Breast epithelium (tissue), 4 donors: ENCODE measurements around the gene ABHD2. TPM values are rescaled to one million over a fixed set of nuclear protein-coding genes. Genes with fewer than 3 reads are reported as not detected.

Experiments
- DNase-seq, 2 donors: peaks; one replicate each; pipeline ENCODE4 v3.0.0-alpha.2; 2019; ENCODE audit warnings: low spot score in 2 of 2
- H3K27ac ChIP-seq, 2 donors: fragments of 200-600 bp; sonication (generic) in 1 of 2; one replicate each; pipeline ENCODE4 v1.5.1; 2016 to 2019; ENCODE audit warnings: mild to moderate bottlenecking in 1 of 2
- H3K27me3 ChIP-seq, 2 donors: fragments of 200-600 bp; sonication (generic) in 1 of 2; one replicate each; pipeline versions ENCODE4 v1.5.1 to v1.6.0; 2017 to 2019; ENCODE audit warnings: control low read depth in 1 of 2, mild to moderate bottlenecking in 1 of 2
- H3K36me3 ChIP-seq: fragments of 200-600 bp; one replicate; pipeline ENCODE4 v1.5.1; 2019
- H3K4me1 ChIP-seq, 2 donors: fragments of 200-600 bp; sonication (generic); one replicate each; pipeline ENCODE4 v1.5.1; 2016 to 2019; ENCODE audit warnings: control low read depth in 1 of 2
- H3K4me3 ChIP-seq, 3 donors: fragments of 200-600 bp; sonication (generic); 1 replicate in 2 of 3; 2 replicates in 1 of 3; pipeline ENCODE4 v1.5.1; 2016 to 2019; ENCODE audit warnings: mild to moderate bottlenecking in 3 of 3, moderate library complexity in 2 of 3
- H3K9me3 ChIP-seq, 2 donors: fragments of 200-600 bp; sonication (generic) in 1 of 2; one replicate each; pipeline ENCODE4 v1.5.1; 2016 to 2019; ENCODE audit warnings: control low read depth in 1 of 2
- CTCF ChIP-seq, 3 donors: fragments of 450-650 bp; IDR thresholded peaks; one replicate each; pipeline ENCODE4 v1.5.1; 2016 to 2017; ENCODE audit warnings: antibody characterized with exemption in 3 of 3, mild to moderate bottlenecking in 3 of 3, moderate library complexity in 3 of 3
- POLR2A ChIP-seq: fragments of 450-650 bp; IDR thresholded peaks from one replicate; pipeline ENCODE4 v1.6.1; 2016; ENCODE audit warnings: antibody characterized with exemption, mild to moderate bottlenecking, moderate library complexity
- POLR2AphosphoS5 ChIP-seq, 3 donors: sonication (generic); formaldehyde crosslinking; IDR thresholded peaks; one replicate each; pipeline ENCODE4 v1.6.1; 2017; ENCODE audit warnings: antibody characterized with exemption in 3 of 3
- intact Hi-C: fragments of 100-400 bp; cut with DNase I; formaldehyde crosslinking; loops from one replicate; pipeline ENCODE4 v1.15.1; 2023; ENCODE audit warnings: low total_unique reads
- total RNA-seq, 3 donors: library from RNA; depleted of rRNA; stranded (reverse); fragments of >200 nt; gene quantifications; one replicate each; pipeline ENCODE4 v1.1.0, GENCODE V29; 2016

The ABHD2 gene
- total RNA-seq, 3 donors from 2014 or later: 76.7 to 91.2 (median 80.3) TPM

DNA sequence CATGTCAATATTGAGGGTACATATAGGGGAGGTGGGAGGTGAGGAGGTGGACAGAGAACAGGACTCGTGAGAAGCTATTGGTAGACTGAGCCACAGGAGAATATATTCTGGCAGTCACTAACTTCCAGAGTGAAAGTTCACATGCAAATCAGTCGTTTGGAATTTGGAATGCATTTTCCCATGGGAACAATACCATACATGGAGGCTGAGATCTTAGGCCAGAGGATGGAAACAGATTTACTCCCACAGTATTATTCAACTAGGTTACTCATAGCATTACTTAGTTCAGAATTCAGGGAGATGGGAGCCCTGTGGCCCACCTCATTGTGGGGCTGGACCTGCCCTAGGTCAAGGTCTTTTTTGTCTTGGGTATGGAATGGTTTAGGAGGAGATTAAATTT, 36.4 kb upstream of the ABHD2 start:
- no peak for DNase-seq
- H3K27ac ChIP-seq: peak overlapping the region in 1 of 2 donors; percentile 69
- intact Hi-C loops: loop anchor here (10.0 kb wide), 2 partner anchors 73 to 123 kb away; no protein-coding TSS in a partner anchor

GRCh38 chr15:89052474-89052873, 35.8 kb upstream of the ABHD2 start:
- peak in 1 of 2 donors; percentile 25 for DNase-seq
- peak overlapping the region in 1 of 2 donors; percentile 69 for H3K27ac ChIP-seq
- no peak overlapping the region for H3K4me3 ChIP-seq
- H3K36me3 ChIP-seq: no peaks in the 10 kb centered on the region
- no peaks in the 10 kb centered on the region for H3K4me1 ChIP-seq
- intact Hi-C loops: loop anchor here (10.0 kb wide), 2 partner anchors 72 to 122 kb away; no protein-coding TSS in a partner anchor
- no peaks in the 10 kb centered on the region for H3K27me3 ChIP-seq
- TF ChIP-seq CTCF (IDR thresholded peaks at IDR 0.05) (no peak), POLR2AphosphoS5 (IDR thresholded peaks at IDR 0.05) (no peak), POLR2A (no peak)
- no peaks in the 10 kb centered on the region for H3K9me3 ChIP-seq

More for the DNA sequence above, 36.4 kb upstream of the ABHD2 start:
- no peaks in the 10 kb centered on the region for H3K27me3 ChIP-seq
- TF ChIP-seq POLR2A (no peak), POLR2AphosphoS5 (IDR thresholded peaks at IDR 0.05) (no peak), CTCF (IDR thresholded peaks at IDR 0.05) (no peak)
- no peak overlapping the region for H3K4me3 ChIP-seq
- no peaks in the 10 kb centered on the region for H3K9me3 ChIP-seq
- no peaks in the 10 kb centered on the region for H3K4me1 ChIP-seq
- no peaks in the 10 kb centered on the region for H3K36me3 ChIP-seq

GRCh38 chr15:89054873-89055272, 33.4 kb upstream of the ABHD2 start:
- intact Hi-C loops: loop anchor here (10.0 kb wide), 2 partner anchors 70 to 120 kb away; no protein-coding TSS in a partner anchor
- Histone ChIP-seq H3K4me1 (no peaks in the 10 kb centered on the region), H3K36me3 (no peaks in the 10 kb centered on the region), H3K27ac (no peak overlapping the region), H3K4me3 (no peak overlapping the region), H3K27me3 (no peaks in the 10 kb centered on the region), H3K9me3 (no peaks in the 10 kb centered on the region)
- peak in 1 of 2 donors; percentile 11 for DNase-seq
- no peak for TF ChIP-seq CTCF (IDR thresholded peaks at IDR 0.05)
- no peak for TF ChIP-seq POLR2AphosphoS5 (IDR thresholded peaks at IDR 0.05)

DNA sequence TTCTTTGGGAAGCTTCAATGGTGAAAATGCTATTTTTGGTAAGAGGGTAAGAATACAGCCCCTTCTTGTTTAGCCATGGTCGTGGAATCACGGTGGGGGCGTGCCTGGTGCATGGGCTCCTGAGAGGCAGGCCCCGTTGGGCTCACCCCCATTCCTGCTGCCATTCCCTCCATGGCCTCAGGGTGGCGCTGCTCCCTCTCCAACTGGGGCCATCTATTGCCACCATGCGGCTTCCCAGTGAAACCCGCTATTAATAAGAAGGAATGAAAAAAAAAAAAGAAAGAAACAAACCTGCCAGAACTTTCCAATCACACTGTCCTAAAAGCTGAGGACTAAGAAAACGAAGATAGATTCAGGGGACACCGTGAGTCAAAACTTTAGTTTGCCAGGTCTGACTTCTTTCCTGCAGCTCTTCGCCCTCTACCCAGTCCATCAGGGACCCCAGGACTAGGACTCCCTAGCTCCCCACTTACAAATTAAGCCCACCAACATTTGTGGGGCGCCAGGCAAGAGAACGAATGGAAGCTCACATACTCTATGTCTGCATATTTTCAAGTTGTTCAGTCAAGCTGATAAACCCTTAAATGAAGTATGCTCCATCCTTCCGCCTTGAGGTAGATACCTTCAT, 30.6 kb upstream of the ABHD2 start:
- no peak overlapping the region for H3K4me3 ChIP-seq
- intact Hi-C loops: loop anchor here (10.0 kb wide), 2 partner anchors 67 to 117 kb away; no protein-coding TSS in a partner anchor
- no peaks in the 10 kb centered on the region for H3K9me3 ChIP-seq
- TF ChIP-seq POLR2AphosphoS5 (IDR thresholded peaks at IDR 0.05) (no peak), CTCF (IDR thresholded peaks at IDR 0.05) (peak; percentile 91 to 97 (median 93)), POLR2A (no peak)
- DNase-seq: peak; percentile 64 to 86
- H3K36me3 ChIP-seq: no peaks in the 10 kb centered on the region
- H3K27me3 ChIP-seq: no peaks in the 10 kb centered on the region
- H3K27ac ChIP-seq: no peak overlapping the region
- H3K4me1 ChIP-seq: no peaks in the 10 kb centered on the region

DNA sequence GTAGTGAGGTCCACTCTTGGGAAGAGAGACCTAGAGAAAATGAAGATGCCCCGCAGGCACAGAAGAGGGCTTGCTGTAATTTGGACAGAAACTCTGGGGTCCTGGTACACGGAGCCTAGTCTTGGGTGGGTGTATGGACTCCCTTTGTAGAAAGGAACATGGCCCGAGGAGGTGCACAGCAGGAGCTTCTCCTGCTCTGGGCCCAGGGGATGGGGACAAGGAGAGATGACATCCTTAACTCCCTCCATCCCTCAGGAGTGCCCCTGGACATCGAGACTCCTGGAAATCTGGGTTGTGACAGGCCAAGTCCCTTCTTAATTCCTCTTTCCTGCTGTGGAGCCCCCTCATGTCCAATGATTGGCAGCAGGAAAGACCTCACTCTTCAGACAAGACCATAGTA, 29.9 kb upstream of the ABHD2 start:
- TF ChIP-seq POLR2AphosphoS5 (IDR thresholded peaks at IDR 0.05) (no peak), POLR2A (no peak), CTCF (IDR thresholded peaks at IDR 0.05) (no peak)

More for the DNA sequence above, 29.9 kb upstream of the ABHD2 start:
- Histone ChIP-seq H3K36me3 (no peaks in the 10 kb centered on the region), H3K4me3 (no peak overlapping the region), H3K4me1 (no peaks in the 10 kb centered on the region), H3K9me3 (no peaks in the 10 kb centered on the region), H3K27me3 (no peaks in the 10 kb centered on the region), H3K27ac (no peak overlapping the region)
- intact Hi-C loops: loop anchor here (10.0 kb wide), 2 partner anchors 66 to 116 kb away; no protein-coding TSS in a partner anchor
- DNase-seq: no peak
